RPMI8226 (cell line): ENCODE results near the gene ITPA.

Experiments
- DNase-seq: peaks from one replicate; pipeline ENCODE4 v3.0.0-alpha.2; 2015

The ITPA gene

DNA sequence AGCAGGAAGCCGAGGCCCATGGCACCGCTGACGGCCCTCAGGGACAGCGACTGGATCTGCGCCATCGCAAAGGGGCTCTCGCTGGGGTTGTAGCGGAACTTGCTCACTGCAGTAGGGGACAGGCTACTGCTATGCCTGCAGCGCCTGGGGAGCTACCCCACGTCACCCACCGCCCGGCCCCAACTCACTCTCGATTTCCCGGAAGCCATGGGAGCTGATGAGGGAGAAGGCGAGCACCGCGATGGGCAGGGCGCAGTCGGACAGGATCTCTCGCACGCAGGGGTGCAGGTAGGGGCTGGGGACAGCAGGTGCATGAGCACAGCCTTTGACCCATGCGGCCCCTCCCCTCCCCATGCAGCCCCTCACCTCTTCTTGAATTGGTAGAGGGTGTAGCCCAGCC lies 19.9 kb downstream of the ITPA start:
- DNase-seq, result no peak

DNA sequence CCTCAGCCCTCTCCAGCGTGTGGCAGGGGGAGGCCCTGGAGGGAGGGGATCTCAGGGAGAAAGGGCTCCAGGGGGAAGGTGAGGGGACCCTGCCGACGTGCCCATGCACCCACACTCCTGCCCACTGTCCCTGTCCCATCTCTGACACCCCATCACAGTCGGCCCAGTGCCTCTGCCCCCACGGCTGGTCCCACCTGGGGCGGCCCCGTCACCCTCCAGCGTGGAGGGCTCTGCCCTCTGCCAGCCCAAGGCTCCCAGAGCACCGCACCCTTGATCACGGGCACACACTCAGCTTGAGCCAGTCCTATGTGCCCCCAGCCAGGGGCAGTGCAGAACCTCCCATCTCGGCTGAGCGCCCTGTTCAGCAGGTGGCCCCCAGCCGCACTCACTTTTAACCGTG lies 20.5 kb downstream of the ITPA start:
- DNase-seq, result no peak

DNA sequence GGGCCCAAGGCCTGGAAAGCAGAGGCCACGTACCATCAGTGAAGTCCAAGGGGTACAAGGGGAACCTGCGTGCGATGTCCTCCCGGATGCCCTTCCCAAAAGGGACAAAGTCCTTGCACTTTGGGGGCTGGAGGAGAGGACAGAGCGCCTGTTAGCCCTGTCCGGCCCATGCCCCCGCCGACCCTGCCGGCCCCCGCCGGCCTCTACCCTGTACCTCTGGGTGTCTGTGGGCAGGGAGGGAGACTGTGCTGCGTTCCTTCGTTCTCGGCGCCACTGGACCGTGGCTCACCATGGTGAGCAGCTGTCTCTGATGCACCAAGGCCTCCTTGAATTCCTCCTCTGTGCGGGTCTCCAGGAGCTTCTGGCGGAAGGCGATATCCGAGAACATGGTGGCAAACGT lies 21.8 kb downstream of the ITPA start:
- no peak for DNase-seq

DNA sequence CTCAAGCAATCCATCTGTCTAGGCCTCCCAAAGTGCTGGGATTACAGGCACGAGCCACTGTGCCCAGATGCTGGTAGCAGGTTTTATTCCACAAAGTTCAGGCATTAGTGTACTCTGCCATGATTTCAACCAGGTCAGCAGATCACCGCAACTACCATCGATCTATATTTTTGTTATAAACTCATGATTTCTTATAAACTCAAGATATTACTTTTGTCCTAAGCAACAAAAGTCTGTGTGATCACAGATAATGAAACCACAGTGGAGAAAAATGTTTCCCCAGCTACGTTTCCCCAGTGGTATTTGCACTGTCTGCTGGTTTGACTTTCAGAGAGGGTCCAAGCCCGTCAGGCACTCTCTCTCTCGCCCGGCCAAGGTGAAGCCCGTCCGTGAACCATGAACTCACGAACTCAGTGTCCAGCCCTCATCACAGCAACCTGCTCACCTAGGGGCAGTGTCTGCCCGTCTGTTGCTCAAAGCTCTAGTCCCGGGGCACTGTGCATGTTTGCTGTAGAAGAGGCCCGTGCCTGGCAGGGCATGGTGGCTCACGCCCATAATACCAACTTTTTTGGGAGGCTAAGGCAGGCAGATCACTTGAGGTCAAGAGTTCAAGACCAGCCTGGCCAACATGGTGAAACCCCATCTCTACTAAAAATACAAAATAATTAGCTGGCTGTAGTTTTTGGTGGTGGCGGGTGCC lies 22.7 kb downstream of the ITPA start:
- no peak for DNase-seq

GRCh38 chr20:3233131-3233990 lies 24.1 kb downstream of the ITPA start:
- DNase-seq, result no peak

DNA sequence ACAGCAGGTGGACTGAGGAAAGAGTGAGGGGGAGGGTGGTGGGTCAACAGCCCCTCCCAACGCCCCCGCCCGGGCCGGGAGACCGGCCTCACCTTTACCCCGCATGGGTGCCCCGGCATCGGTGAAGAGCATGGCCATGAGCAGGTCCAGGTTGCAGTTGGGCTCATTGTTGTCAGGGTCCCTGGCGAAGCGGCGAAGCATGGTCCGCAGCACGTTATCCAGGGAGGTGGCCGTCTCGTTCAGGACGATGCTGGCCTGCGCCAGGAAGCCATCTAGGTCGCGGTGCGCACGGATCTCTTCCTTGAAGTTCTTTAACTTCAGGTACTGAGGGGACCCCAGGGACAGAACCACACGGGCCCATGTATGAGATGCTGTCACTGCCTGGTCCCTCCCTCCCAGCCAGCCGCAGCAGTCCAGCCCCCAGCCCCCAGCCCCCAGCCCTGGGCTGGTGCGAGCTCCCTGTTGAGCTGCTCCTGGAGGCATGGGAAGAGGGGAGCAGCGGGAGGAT lies 24.7 kb downstream of the ITPA start:
- no peak for DNase-seq

DNA sequence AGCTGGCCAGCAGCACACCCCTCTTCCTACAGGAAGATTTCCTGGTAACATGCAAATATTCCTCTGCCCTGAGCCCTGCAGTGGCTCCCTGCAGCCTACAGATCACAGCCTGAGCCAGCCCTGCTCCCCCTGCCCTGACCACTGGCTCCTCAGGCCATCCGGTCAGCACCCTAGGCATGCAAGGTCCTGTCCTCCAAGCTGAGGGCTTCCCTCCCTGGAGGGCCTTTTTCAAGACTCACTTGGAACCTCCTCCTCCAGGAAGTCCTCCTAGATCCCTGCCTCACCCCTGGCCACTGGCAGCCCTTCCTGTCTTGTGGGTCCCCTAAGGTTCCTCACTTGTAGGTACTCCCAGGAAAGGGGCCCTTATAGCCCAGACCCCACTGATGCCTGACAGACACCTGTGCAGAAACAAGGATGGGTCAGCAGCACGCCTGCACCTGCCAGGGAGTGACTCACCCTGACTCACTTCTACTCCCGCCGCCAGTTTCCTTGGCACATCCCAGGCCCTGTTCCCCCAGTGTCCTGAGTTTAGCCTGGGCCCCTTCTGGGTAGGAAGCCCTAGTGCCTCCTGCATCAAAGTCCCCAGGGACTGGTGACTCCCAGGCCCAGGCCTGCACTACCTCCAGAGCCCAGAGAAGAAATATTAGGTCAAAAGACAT lies 26.5 kb downstream of the ITPA start:
- no peak for DNase-seq

DNA sequence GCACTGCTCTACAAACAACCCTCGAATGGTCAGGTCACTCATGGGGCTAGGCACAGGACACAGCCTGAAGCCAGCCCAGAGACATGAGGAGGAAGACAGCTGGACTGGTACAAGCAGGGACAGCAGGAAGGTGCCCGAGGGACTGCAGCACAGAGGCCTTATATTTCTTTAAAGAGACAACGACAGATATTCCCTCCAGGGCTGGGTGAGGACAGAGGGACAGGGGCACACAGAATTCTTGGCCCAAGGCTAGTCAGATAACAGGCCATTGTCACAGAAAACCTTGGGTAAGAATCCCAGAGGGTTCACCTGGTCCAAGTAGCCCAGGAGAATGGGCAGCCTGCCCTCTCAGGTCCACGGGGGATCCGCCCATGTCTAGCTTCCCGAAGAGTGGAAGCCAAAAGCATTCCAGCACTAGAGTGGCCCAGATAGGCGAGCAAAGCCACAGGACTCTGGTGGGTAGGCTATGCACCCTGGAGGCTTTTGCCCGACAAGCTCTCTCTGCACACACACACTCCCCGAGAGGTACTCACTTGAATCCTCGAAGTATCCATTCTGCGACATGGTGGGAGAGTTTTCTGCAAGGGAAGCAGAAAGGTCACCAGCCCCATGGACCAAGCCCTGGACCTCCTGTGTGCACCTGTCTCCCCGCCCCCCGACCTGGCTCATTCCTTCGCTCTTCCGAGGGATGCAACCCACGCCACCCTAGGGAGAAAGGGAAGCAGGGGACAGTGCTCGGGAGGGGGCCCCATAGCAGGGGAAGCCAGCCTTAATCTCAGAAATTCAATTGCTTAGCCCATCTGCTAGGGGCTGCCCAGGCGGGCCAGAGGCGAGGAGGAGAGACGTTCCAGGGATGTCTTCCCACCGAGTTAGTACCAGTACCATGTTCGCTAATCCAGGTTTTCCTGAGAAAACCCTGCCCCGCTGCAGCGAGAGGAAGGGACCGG lies 28.0 kb downstream of the ITPA start:
- no peak for DNase-seq

- DNase-seq, result no peak
These were observed 28.8 kb downstream of the ITPA start for GRCh38 chr20:3237958-3238615.

DNA sequence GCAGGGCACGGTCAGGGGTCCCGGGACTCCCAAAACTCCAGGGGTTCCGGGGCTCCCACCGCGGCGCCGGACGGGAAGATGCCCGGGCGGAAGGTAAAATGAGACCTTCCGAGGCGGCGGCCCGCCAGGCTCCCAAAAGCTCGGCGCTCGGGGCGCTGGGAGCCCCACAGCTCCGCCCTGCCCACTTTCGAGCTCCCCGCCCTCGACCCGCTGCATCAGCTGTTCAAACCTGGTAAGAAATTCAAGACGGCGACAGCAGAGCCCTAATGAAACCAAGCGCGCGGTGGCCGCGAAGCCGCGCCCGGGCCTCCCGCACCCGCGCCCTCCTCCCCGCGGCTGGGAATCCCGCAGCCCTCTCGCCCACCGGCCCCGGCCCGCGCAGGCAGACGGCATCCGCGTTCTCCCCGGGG lies 29.3 kb downstream of the ITPA start:
- peak; percentile 76 for DNase-seq

GRCh38 chr20:3239026-3239866 lies 29.9 kb downstream of the ITPA start, which contains the start of gene SLC4A11:
Gene SLC4A11 (minus strand): TSS chr20:3239190. CDS start chr20:3239137, 53 bp downstream.
- peak; percentile 64 for DNase-seq

DNA sequence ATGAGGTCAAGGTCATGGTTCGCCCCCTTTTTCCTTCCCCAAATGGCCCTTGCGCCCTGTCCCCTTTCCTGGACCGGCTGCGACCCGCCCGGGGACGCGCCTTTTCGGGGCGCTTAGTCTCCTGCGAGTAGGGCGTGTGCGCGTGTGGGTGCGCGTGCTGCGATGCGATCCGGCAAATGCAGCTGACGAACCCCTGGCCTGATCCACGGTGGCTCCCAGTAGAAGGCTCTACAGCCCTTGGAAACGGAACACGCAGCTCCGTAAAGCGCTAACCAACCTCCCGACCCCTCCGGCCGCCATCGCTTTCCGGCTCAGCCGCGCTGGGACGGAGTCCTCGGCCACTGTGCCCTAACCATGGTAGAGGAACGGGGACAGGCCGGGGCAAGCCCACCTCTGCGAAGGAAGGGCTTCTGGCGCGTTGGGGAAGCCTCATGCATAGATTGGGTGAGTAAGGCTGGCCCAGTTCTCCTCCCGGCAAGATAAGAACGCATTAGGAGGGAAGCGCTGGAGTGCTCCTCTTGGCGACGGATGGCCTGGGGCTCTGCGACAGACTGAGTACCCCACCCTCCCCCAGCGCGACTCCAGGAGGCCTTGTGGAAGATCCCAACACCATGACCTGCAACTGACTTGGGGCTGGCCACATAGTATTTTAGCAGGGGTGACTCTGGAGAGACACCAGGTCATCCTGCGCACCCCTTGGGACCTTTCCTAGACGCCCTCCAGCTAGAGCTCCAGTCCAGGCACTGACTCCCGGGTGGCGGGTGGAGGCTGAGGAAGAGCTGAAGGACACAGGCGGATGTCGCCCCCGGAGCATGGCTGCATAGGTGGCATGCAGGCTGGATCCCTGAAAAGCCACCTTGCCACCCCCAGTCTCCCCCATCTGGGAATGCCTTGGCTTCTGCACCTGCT lies 30.8 kb downstream of the ITPA start:
- DNase-seq, result no peak

- no peak for DNase-seq
These were observed 31.6 kb downstream of the ITPA start for GRCh38 chr20:3240776-3241363.

DNA sequence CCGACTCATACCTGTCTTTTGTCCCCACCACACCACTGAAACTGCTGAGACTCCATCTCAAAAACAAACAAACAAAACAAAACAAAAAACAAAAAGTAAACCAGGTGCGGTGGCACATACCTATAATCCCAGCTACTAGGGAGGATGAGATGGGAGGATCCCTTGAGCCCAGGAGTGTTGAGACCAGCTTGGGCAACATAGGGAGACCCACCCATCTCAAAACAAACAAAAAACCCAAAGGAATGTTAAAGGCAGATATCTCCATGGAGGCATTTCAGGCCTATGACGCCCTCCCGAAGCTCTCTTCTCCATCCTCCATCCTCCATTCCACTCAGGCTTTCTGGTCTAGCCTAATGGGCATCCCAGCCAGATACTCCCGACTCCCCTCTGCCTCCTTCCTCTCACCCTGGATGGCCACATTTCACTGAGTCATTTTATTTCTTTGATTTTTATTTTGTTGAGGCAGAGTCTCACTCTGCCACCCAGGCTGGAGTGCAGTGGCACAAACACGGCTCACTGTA lies 32.9 kb downstream of the ITPA start:
- no peak for DNase-seq

DNA sequence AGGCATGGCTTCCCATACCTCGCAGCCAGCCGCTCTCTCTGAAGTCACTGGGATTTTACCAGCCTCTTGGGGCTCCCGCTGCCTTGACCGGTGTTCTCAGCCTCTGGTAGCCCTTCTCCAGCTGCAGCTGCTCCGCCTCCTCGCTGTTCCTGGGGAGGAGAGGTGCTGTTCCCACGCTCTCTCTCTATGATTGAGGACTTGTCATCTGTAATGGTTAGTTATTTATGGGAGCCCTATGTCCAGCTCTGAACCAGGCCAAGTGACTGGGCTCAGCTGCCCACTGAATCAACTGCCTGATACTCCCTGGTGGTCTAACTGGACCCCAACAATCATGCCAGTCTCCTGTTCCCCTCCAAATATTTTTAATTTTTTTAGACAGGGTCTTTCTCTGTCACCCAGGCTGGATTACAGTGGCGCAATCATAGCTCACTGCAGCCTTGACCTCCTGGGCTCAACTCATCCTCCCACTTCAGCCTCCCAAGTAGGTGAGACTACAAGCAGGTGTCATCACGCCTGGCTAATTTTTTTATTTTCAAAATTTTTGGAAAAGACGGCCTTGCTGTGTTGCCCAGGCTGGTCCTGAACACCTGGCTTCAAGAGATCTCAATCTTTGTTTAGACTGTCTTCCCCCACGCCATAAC lies 34.5 kb downstream of the ITPA start:
- DNase-seq, result no peak

- DNase-seq, result no peak
These were observed 35.3 kb downstream of the ITPA start for GRCh38 chr20:3244613-3245012.

GRCh38 chr20:3245156-3245555 lies 35.9 kb downstream of the ITPA start:
- no peak for DNase-seq

DNA sequence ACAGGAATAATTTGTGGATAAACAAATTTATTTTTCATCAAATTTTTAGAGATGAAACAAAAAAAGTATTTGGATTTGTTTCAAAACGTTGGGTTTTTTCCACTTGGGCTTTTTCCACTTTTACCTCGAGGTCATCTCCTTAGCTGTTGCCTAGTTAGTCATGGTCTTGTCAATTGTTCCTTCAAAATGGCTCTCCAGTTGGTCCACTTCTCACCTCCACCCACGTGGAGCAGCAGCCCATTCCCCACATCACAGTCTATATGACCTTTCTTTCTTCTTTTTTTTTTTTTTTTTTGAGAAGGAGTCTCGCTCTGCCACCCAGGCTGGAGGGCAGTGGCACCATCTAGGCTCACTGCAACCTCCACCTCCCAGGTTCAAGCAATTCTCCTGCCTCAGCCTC lies 36.4 kb downstream of the ITPA start:
- DNase-seq, result no peak

GRCh38 chr20:3246682-3247081 lies 37.4 kb downstream of the ITPA start:
- no peak for DNase-seq
